HG03442 (cell line): ENCODE data around the gene SNX6.
"Not testable (repeated sequence)": the region's sequence is repeated elsewhere in the genome, so short reads cannot be mapped to it uniquely, and the experiment has no call there.

Experiments
- ATAC-seq: cut with Tn5 transposase; IDR thresholded peaks from one replicate; pipeline ENCODE4 v1.9.1; 2021; ENCODE audit warnings: mild to moderate bottlenecking, moderate library complexity; ENCODE audit not compliant: unreplicated experiment

SNX6 gene

GRCh38 chr14:34569750-34570149 is 60.2 kb downstream of the SNX6 start:
- ATAC-seq = no peak

GRCh38 chr14:34568803-34569202 is 61.1 kb downstream of the SNX6 start:
- no peak for ATAC-seq

GRCh38 chr14:34562776-34563150 is 67.2 kb downstream of the SNX6 start:
- ATAC-seq = no peak

- ATAC-seq = not testable (repeated sequence)
Measured at GRCh38 chr14:34562037-34562775, 67.7 kb downstream of the SNX6 start.

GRCh38 chr14:34556498-34556829 is 73.5 kb downstream of the SNX6 start:
- ATAC-seq = peak; percentile 45

GRCh38 chr14:34555583-34556497 is 74.1 kb downstream of the SNX6 start:
- peak; percentile 80 for ATAC-seq

- no peak for ATAC-seq
Measured at GRCh38 chr14:34554540-34555250, 75.3 kb downstream of the SNX6 start.

DNA sequence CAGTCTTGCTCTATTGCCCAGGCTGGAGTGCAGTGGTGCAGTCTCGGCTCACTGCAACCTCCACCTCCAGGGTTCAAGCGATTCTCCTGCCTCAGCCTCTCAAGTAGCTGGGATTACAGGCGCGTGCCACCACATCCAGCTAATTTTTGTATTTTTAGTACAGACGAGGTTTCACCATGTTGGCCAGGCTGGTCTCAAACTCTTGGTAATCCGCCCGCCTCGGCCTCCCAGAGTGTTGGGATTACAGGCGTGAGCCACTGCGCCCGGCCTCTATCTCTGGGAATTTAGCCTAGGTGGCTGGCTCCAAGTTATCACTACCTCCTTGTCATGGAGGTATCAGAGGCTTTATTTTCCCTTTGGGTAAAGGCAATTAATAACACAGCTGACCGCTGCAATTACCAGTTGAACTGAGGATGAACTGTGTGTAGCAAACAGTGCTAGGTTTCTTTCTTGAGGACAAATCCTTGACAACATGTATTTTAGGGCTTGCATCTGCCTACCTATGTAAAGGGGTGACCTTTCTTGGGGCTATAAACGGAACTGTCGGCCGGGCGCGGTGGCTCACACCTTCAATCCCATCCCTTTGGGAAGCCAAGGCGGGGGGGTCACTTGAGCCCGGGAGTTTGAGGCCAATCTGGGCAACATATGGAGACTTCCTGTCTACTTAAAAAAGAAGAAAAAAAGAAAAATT is 80.5 kb downstream of the SNX6 start:
- not testable (repeated sequence) for ATAC-seq

- no peak for ATAC-seq
Measured at GRCh38 chr14:34548472-34548981, 81.4 kb downstream of the SNX6 start.

GRCh38 chr14:34547136-34547520 is 82.8 kb downstream of the SNX6 start:
- ATAC-seq = peak; percentile 27

DNA sequence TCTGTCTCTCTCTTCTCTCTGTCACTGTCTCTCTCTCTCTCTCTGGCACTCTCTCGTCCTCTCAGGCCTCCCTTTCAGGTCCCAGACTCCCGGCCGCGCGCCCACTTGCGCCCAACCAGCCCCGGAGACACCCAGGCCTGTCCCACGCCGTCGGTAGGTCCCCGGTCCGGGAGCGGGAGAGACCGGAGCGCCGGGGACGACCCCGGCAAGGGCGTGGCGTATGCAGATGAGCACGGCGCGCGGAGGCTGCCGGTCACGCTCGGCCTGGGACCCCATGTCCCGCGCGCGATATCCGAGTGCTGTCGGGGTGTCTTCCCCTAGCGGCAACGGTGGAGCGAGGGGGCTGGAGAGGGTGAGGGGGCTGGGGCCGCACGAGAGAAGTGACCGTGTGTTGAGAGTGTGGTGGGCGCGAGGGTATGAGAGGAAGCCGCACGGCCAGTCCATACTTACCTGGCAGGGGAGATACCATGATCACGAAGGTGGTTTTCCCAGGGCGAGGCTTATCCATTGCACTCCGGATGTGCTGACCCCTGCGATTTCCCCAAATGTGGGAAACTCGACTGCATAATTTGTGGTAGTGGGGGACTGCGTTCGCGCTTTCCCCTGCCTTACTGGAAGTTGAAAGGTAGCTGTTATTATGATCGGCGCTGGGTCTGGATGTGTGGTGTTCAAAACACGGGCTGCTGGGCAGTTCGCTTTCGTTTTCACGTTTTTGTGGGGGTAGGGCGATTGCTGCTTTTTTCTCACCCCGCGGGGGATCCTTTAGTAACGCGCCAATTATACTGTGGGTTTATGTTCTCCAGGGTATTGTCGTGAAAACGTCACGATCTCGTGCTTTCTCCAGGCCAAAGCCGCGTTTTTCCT is 83.4 kb downstream of the SNX6 start:
- peak; percentile 78 for ATAC-seq

- not testable (repeated sequence) for ATAC-seq
Measured at GRCh38 chr14:34540181-34541059, 89.5 kb downstream of the SNX6 start.

GRCh38 chr14:34539407-34540180 is 90.4 kb downstream of the SNX6 start, which contains the start of gene EAPP:
Gene EAPP (minus strand): TSS chr14:34539701. CDS start chr14:34539628, 73 bp downstream.
- peak; percentile 100 for ATAC-seq

GRCh38 chr14:34538871-34539406 is 91.0 kb downstream of the SNX6 start:
- ATAC-seq = peak; percentile 3

DNA sequence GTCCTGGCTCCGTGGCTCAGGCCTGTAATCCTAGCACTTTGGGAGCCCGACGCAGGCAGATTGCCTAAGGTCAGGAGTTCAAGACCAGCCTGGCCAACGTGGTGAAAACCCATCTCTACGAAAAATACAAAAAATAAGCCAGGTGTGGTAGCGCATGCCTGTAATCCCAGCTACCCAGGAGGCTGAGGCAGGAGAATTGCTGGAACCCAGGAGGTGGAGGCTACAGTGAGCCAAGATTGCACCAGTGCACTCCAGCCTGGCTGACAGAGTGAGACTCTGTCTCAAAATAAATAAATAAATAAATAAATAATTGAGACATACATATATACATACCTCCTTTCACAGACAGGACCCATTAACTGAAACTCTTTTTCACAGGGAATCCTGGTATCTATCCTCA is 91.9 kb downstream of the SNX6 start:
- ATAC-seq = not testable (repeated sequence)

- ATAC-seq = no peak
Measured at GRCh38 chr14:34537677-34538009, 92.3 kb downstream of the SNX6 start.

- ATAC-seq = no peak
Measured at GRCh38 chr14:34536951-34537676, 92.8 kb downstream of the SNX6 start.
